Activated CD4-positive, alpha-beta memory T cell treated with anti-CD3 and anti-CD28 coated beads, Interleukin-2, amount 10 ng/mL, durations not matched to agents 7 days and 5 days (primary cell): Measurements from ENCODE around the gene DGLUCY. TPM values are rescaled to one million over a fixed set of nuclear protein-coding genes. Genes with fewer than 3 reads are reported as not detected.
"Not testable (repeated sequence)": the region's sequence is repeated elsewhere in the genome, so short reads cannot be mapped to it uniquely, and the experiment has no call there.

Experiments
- CTCF ChIA-PET: fragments of 350-600 bp; sonication (Branson Sonifier 250); formaldehyde crosslinking; loops from one replicate; lab custom pipeline; 2021; ENCODE audit warnings: antibody characterized with exemption, inconsistent platforms; lab: Charles Lee
- POLR2A ChIA-PET: fragments of 350-600 bp; sonication (Branson Sonifier 250); formaldehyde crosslinking; loops from one replicate; lab custom pipeline; 2021; ENCODE audit warnings: antibody characterized with exemption; lab: Charles Lee
- DNase-seq: peaks from one replicate; pipeline ENCODE4 v3.0.0-alpha.2; 2020
- H3K27ac Mint-ChIP-seq: one replicate; pipeline ENCODE4 v1.8.0; 2021; ENCODE audit warnings: mild to moderate bottlenecking, mixed read lengths
- H3K27me3 Mint-ChIP-seq: one replicate; pipeline ENCODE4 v1.8.0; 2021; ENCODE audit warnings: mixed read lengths
- H3K36me3 Mint-ChIP-seq: one replicate; pipeline ENCODE4 v1.8.0; 2021; ENCODE audit warnings: low read depth, mixed read lengths
- H3K4me1 Mint-ChIP-seq: one replicate; pipeline ENCODE4 v1.8.0; 2021; ENCODE audit warnings: mixed read lengths
- H3K4me3 Mint-ChIP-seq: one replicate; pipeline ENCODE4 v1.8.0; 2021; ENCODE audit warnings: mild to moderate bottlenecking, mixed read lengths
- H3K9me3 Mint-ChIP-seq: one replicate; pipeline ENCODE4 v1.8.0; 2021; ENCODE audit warnings: mixed read lengths
- total RNA-seq, 2 experiments: library from RNA; stranded (reverse); gene quantifications; one replicate each; pipeline ENCODE4 v1.2.3, GENCODE V29; 2021

Gene DGLUCY
- total RNA-seq, 2 experiments from 2014 or later: 112 to 115 TPM

- peak overlapping the region; percentile 64 for H3K27ac Mint-ChIP-seq
- H3K4me3 Mint-ChIP-seq: no peak overlapping the region
- no peaks in the 10 kb centered on the region for H3K9me3 Mint-ChIP-seq
- CTCF ChIA-PET: interaction anchor here (1.1 to 1.7 kb wide), 2 partner anchors 81 to 85 kb away, joined by 3 to 6 read pairs; no protein-coding TSS in a partner anchor
- H3K27me3 Mint-ChIP-seq: no peaks in the 10 kb centered on the region
- DNase-seq: no peak
- no peaks in the 10 kb centered on the region for H3K36me3 Mint-ChIP-seq
- POLR2A ChIA-PET: interaction anchor here (0.9 to 17.4 kb wide), 7 partner anchors 11 to 197 kb away, joined by 3 to 559 read pairs (median 6); partner anchors contain the start of gene GPR68
- peaks cover 79% of the 10 kb centered on the region for H3K4me1 Mint-ChIP-seq
These were observed 144.2 kb downstream of the DGLUCY start for GRCh38 chr14:91258011-91258618.

- H3K9me3 Mint-ChIP-seq: no peaks in the 10 kb centered on the region
- H3K4me3 Mint-ChIP-seq: no peak overlapping the region
- CTCF ChIA-PET: interaction anchor here (1.1 to 1.7 kb wide), 2 partner anchors 81 to 86 kb away, joined by 3 to 6 read pairs; no protein-coding TSS in a partner anchor
- no peak overlapping the region for H3K27ac Mint-ChIP-seq
- no peaks in the 10 kb centered on the region for H3K27me3 Mint-ChIP-seq
- peaks cover 84% of the 10 kb centered on the region for H3K4me1 Mint-ChIP-seq
- no peak for DNase-seq
- POLR2A ChIA-PET: interaction anchor here (0.9 to 17.4 kb wide), 4 partner anchors 11 to 74 kb away, joined by 3 to 559 read pairs (median 20); partner anchors contain the start of gene GPR68
- H3K36me3 Mint-ChIP-seq: no peaks in the 10 kb centered on the region
These were observed 145.0 kb downstream of the DGLUCY start for GRCh38 chr14:91258876-91259275.

GRCh38 chr14:91261115-91261514 lies 147.2 kb downstream of the DGLUCY start:
- peak; percentile 77 for DNase-seq
- Mint-ChIP-seq H3K27me3 (no peaks in the 10 kb centered on the region), H3K4me3 (no peak overlapping the region), H3K27ac (peak overlapping the region; percentile 59), H3K9me3 (no peaks in the 10 kb centered on the region), H3K4me1 (peaks cover 80% of the 10 kb centered on the region), H3K36me3 (no peaks in the 10 kb centered on the region)
- CTCF ChIA-PET: interaction anchor here (0.7 to 5.2 kb wide), 5 partner anchors 12 to 370 kb away, joined by 3 to 39 read pairs (median 4); partner anchors contain the start of gene GPR68
- POLR2A ChIA-PET: interaction anchor here (0.9 to 17.4 kb wide), 4 partner anchors 14 to 67 kb away, joined by 3 to 559 read pairs (median 18); partner anchors contain the start of gene GPR68

- ChIA-PET POLR2A (interaction anchor here (0.6 to 17.4 kb wide), 4 partner anchors 17 to 37 kb away, joined by 3 to 559 read pairs (median 18); partner anchors contain the start of gene GPR68), CTCF (interaction anchor here (0.9 to 5.2 kb wide), 4 partner anchors 10 to 86 kb away, joined by 3 to 39 read pairs (median 8); no protein-coding TSS in a partner anchor)
- peaks cover 72% of the 10 kb centered on the region for H3K4me1 Mint-ChIP-seq
- no peak for DNase-seq
- no peaks in the 10 kb centered on the region for H3K9me3 Mint-ChIP-seq
- H3K36me3 Mint-ChIP-seq: no peaks in the 10 kb centered on the region
- no peak overlapping the region for H3K27ac Mint-ChIP-seq
- H3K27me3 Mint-ChIP-seq: no peaks in the 10 kb centered on the region
- no peak overlapping the region for H3K4me3 Mint-ChIP-seq
These were observed 148.2 kb downstream of the DGLUCY start for GRCh38 chr14:91261986-91262549.

- H3K36me3 Mint-ChIP-seq: peaks cover 11% of the 10 kb centered on the region
- H3K27ac Mint-ChIP-seq: peak overlapping the region; percentile 34
- H3K9me3 Mint-ChIP-seq: no peaks in the 10 kb centered on the region
- peaks cover 66% of the 10 kb centered on the region for H3K4me1 Mint-ChIP-seq
- DNase-seq: no peak
- POLR2A ChIA-PET: interaction anchor here (1.2 to 17.4 kb wide), 5 partner anchors 17 to 86 kb away, joined by 3 to 559 read pairs (median 7); partner anchors contain the start of gene GPR68
- peak overlapping the region; percentile 68 for H3K4me3 Mint-ChIP-seq
- CTCF ChIA-PET: interaction anchor here (0.7 to 5.2 kb wide), 3 partner anchors 18 to 87 kb away, joined by 3 to 39 read pairs (median 4); partner anchors contain the start of gene GPR68
- H3K27me3 Mint-ChIP-seq: no peaks in the 10 kb centered on the region
These were observed 149.5 kb downstream of the DGLUCY start for GRCh38 chr14:91263329-91263728.

DNA sequence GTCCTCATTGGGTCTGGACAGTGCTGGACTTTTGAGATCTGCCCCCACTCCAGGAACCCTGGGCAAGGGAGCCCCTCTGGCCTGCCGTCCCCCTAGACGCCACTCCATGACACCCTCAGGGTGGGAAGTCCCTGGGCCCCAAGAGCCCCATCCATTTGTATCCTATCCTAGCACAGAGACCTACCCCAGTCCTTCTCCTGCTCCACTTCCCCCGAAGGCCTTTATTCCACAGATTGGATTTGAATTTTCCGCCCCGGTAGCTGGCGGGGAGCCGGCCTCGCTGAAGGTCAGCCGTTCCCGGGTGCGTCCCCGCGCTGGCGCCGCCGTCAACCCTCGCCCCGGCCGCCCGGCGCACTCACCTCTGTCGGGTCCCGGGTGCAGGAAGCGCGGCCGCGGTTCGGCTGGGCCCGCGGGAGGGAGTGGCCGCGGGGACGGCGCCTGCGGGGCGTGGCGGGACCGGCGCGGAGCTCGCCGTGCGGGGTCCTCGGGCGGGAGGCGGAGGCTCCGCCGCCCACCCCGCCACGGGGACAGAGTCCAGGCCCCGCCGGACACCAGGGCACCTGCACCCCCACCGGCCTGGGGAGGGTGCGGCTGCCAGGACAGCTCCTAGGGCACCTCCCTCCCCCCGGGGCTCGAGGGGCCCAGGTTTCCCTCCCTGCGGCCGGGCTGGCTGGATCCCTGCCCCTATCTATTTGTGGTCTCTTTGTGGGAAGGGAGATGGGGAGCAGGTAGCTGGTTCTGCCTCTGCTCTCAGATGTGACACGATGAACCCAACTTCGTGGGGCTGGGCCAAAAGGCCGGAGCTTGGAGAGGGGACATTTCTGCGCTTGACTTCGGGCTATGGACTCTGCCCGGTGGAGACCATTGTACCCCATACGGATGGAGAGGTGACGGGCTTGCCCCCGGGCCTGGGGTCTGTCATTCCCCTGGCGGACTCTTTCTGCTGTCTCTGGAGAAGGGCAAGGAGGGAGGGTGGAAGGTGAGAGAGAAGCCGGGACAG lies 150.6 kb downstream of the DGLUCY start:
- no peak overlapping the region for H3K27ac Mint-ChIP-seq
- peaks cover 19% of the 10 kb centered on the region for H3K36me3 Mint-ChIP-seq
- peak; percentile 50 for DNase-seq
- CTCF ChIA-PET: interaction anchor here (0.6 to 5.2 kb wide), 6 partner anchors 15 to 92 kb away, joined by 3 to 39 read pairs (median 4); partner anchors contain the start of gene GPR68
- H3K27me3 Mint-ChIP-seq: no peaks in the 10 kb centered on the region
- peak overlapping the region; percentile 68 for H3K4me3 Mint-ChIP-seq
- no peaks in the 10 kb centered on the region for H3K9me3 Mint-ChIP-seq
- POLR2A ChIA-PET: interaction anchor here (0.6 to 17.4 kb wide), 13 partner anchors 9 to 768 kb away, joined by 3 to 559 read pairs (median 4); partner anchors contain the start of gene GPR68
- peaks cover 63% of the 10 kb centered on the region for H3K4me1 Mint-ChIP-seq

- H3K9me3 Mint-ChIP-seq: no peaks in the 10 kb centered on the region
- peaks cover 27% of the 10 kb centered on the region for H3K36me3 Mint-ChIP-seq
- H3K27ac Mint-ChIP-seq: no peak overlapping the region
- peak overlapping the region; percentile 40 for H3K4me3 Mint-ChIP-seq
- no peak for DNase-seq
- no peaks in the 10 kb centered on the region for H3K27me3 Mint-ChIP-seq
- ChIA-PET POLR2A (interaction anchor here (1.4 to 17.4 kb wide), 5 partner anchors 10 to 71 kb away, joined by 4 to 559 read pairs (median 6); partner anchors contain the start of gene GPR68), CTCF (interaction anchor here (1.0 to 5.2 kb wide), 3 partner anchors 20 to 89 kb away, joined by 3 to 39 read pairs (median 6); partner anchors contain the start of gene GPR68)
- peaks cover 54% of the 10 kb centered on the region for H3K4me1 Mint-ChIP-seq
These were observed 151.5 kb downstream of the DGLUCY start for GRCh38 chr14:91265404-91265803.

GRCh38 chr14:91266276-91266675 lies 152.4 kb downstream of the DGLUCY start:
- not testable (repeated sequence) for H3K9me3 Mint-ChIP-seq, H3K4me3 Mint-ChIP-seq, DNase-seq, H3K27ac Mint-ChIP-seq, H3K27me3 Mint-ChIP-seq
- Mint-ChIP-seq H3K36me3 (peaks cover 30% of the 10 kb centered on the region), H3K4me1 (peaks cover 48% of the 10 kb centered on the region)
- ChIA-PET POLR2A (interaction anchor here (0.8 to 3.7 kb wide), 2 partner anchors 23 to 39 kb away, joined by 5 to 18 read pairs; no protein-coding TSS in a partner anchor), CTCF (interaction anchor here (1.1 to 1.4 kb wide), 2 partner anchors 10 to 89 kb away, joined by 3 to 5 read pairs; no protein-coding TSS in a partner anchor)

GRCh38 chr14:91267965-91268437 lies 154.1 kb downstream of the DGLUCY start:
- no peak overlapping the region for H3K4me3 Mint-ChIP-seq
- peaks cover 38% of the 10 kb centered on the region for H3K36me3 Mint-ChIP-seq
- DNase-seq: no peak
- ChIA-PET CTCF (interaction anchor here (1.2 kb wide), 1 partner anchor 95 kb away, joined by 4 read pairs; no protein-coding TSS in a partner anchor), POLR2A (interaction anchor here (2.7 to 3.7 kb wide), 2 partner anchors 10 to 25 kb away, joined by 8 to 18 read pairs; no protein-coding TSS in a partner anchor)
- no peaks in the 10 kb centered on the region for H3K9me3 Mint-ChIP-seq
- H3K27me3 Mint-ChIP-seq: no peaks in the 10 kb centered on the region
- peaks cover 34% of the 10 kb centered on the region for H3K4me1 Mint-ChIP-seq
- no peak overlapping the region for H3K27ac Mint-ChIP-seq

- no peak overlapping the region for H3K4me3 Mint-ChIP-seq
- POLR2A ChIA-PET: interaction anchor here (0.6 to 3.7 kb wide), 6 partner anchors 11 to 62 kb away, joined by 3 to 18 read pairs (median 6); partner anchors contain the start of gene GPR68
These were observed 155.5 kb downstream of the DGLUCY start for GRCh38 chr14:91269076-91269991.

More at GRCh38 chr14:91269076-91269991, 155.5 kb downstream of the DGLUCY start:
- H3K9me3 Mint-ChIP-seq: no peaks in the 10 kb centered on the region
- peaks cover 43% of the 10 kb centered on the region for H3K36me3 Mint-ChIP-seq
- peaks cover 21% of the 10 kb centered on the region for H3K4me1 Mint-ChIP-seq
- peak overlapping the region; percentile 61 for H3K27ac Mint-ChIP-seq
- no peaks in the 10 kb centered on the region for H3K27me3 Mint-ChIP-seq
- CTCF ChIA-PET: interaction anchor here (1.2 kb wide), 1 partner anchor 92 kb away, joined by 3 read pairs; no protein-coding TSS in a partner anchor
- no peak for DNase-seq
